IMR-90 (cell line): ENCODE measurements around the gene EIF5A2. TPM values are rescaled to one million over a fixed set of nuclear protein-coding genes. Genes with fewer than 3 reads are reported as not detected.

ENCODE experiments used
- ATAC-seq: fragments of 200-7000 bp; cut with Tn5 transposase; 2 replicates; pipeline ENCODE4 v1.9.1; 2020; ENCODE audit warnings: low read depth, mild to moderate bottlenecking, moderate library complexity
- BruUV-seq: library from RNA; stranded (reverse); fragments of 400-500 nt; replicated peaks from 2 replicates; lab custom pipeline; 2021; lab: Mats Ljungman, UMichigan
- CTCF ChIA-PET: fragments of 300-600 bp; formaldehyde crosslinking; extraction: SDS; loops from one replicate; lab custom pipeline; 2021; ENCODE audit warnings: antibody characterized with exemption; lab: Yijun Ruan, JAX
- POLR2A ChIA-PET: fragments of 300-600 bp; sonication (Branson Sonifier 250); formaldehyde crosslinking; loops from one replicate; lab custom pipeline; 2022; ENCODE audit warnings: antibody characterized with exemption; ENCODE audit not compliant: unreplicated experiment; lab: Charles Lee
- DNase-seq: peaks from one replicate; pipeline ENCODE4 v3.0.0; 2013
- H2AFZ ChIP-seq: replicated peaks from 2 replicates; pipeline ENCODE3; 2013; ENCODE audit warnings: low read length, mild to moderate bottlenecking; ENCODE audit not compliant: poor library complexity
- H2AK5ac ChIP-seq: 2 replicates; pipeline ENCODE4 v1.6.1; 2013; ENCODE audit warnings: low read depth, low read length, inconsistent platforms
- H2AK9ac ChIP-seq: replicated peaks from 2 replicates; pipeline ENCODE3; 2013; ENCODE audit warnings: mild to moderate bottlenecking, low read depth, low read length, moderate library complexity; ENCODE audit not compliant: poor library complexity
- H2BK120ac ChIP-seq: 2 replicates; pipeline ENCODE4 v1.6.1; 2013; ENCODE audit warnings: low read depth, low read length, inconsistent platforms
- H2BK15ac ChIP-seq: 3 replicates; pipeline ENCODE4 v1.6.1; 2013; ENCODE audit warnings: low read depth, low read length, inconsistent platforms
- H2BK20ac ChIP-seq: 2 replicates; pipeline ENCODE4 v1.6.1; 2013; ENCODE audit warnings: low read depth, mild to moderate bottlenecking, inconsistent platforms, low read length, moderate library complexity
- H2BK5ac ChIP-seq: 2 replicates; pipeline ENCODE4 v1.6.1; 2013; ENCODE audit warnings: mild to moderate bottlenecking, low read depth, low read length, inconsistent platforms; ENCODE audit not compliant: poor library complexity, severe bottlenecking
- H3K14ac ChIP-seq: replicated peaks from 2 replicates; pipeline ENCODE4 v1.6.1; 2013; ENCODE audit warnings: low read depth, low read length, inconsistent platforms
- H3K18ac ChIP-seq: 2 replicates; pipeline ENCODE4 v1.6.1; 2013; ENCODE audit warnings: low read depth, low read length, control low read depth
- H3K23ac ChIP-seq: 2 replicates; pipeline ENCODE4 v1.6.1; 2013; ENCODE audit warnings: low read depth, low read length, inconsistent platforms
- H3K27ac ChIP-seq: 2 replicates; pipeline ENCODE4 v1.5.1; 2013; ENCODE audit warnings: mild to moderate bottlenecking, control low read depth, low read length; ENCODE audit not compliant: insufficient read depth
- H3K27me3 ChIP-seq: 2 replicates; pipeline ENCODE4 v1.6.1; 2013; ENCODE audit warnings: low read length; ENCODE audit not compliant: control insufficient read depth, insufficient read depth
- H3K36me3 ChIP-seq: 2 replicates; pipeline ENCODE4 v1.6.1; 2013; ENCODE audit warnings: low read length, mixed read lengths; ENCODE audit not compliant: control insufficient read depth, insufficient read depth
- H3K4ac ChIP-seq: 2 replicates; pipeline ENCODE4 v1.6.1; 2013; ENCODE audit warnings: low read depth, low read length, inconsistent platforms
- H3K4me1 ChIP-seq: 2 replicates; pipeline ENCODE4 v1.6.1; 2013; ENCODE audit warnings: low read length, mixed read lengths; ENCODE audit not compliant: control insufficient read depth, insufficient read depth
- H3K4me2 ChIP-seq: 2 replicates; pipeline ENCODE4 v1.6.1; 2013; ENCODE audit warnings: low read depth, mild to moderate bottlenecking, control low read depth, low read length, moderate library complexity
- H3K4me3 ChIP-seq: 2 replicates; pipeline ENCODE4 v1.5.1; 2013; ENCODE audit warnings: low read depth, mild to moderate bottlenecking, control low read depth, low read length, moderate library complexity; ENCODE audit not compliant: insufficient read depth
- H3K56ac ChIP-seq: 2 replicates; pipeline ENCODE4 v1.6.1; 2013; ENCODE audit warnings: low read length, inconsistent platforms; ENCODE audit not compliant: insufficient read depth; ENCODE audit errors: extremely low read depth
- H3K79me1 ChIP-seq, 2 experiments: 2 replicates each; pipeline ENCODE4 v1.6.1; 2013; ENCODE audit warnings: low read length in 2 of 2, inconsistent platforms in 1 of 2, low read depth in 1 of 2
- H3K9ac ChIP-seq: 2 replicates; pipeline ENCODE4 v1.6.1; 2013; ENCODE audit warnings: low read depth, low read length, control low read depth
- H3K9me1 ChIP-seq: 2 replicates; pipeline ENCODE4 v1.6.1; 2013; ENCODE audit warnings: low read length, inconsistent platforms; ENCODE audit not compliant: insufficient read depth
- H3K9me3 ChIP-seq: 2 replicates; pipeline ENCODE4 v1.6.1; 2013; ENCODE audit warnings: low read length; ENCODE audit not compliant: control insufficient read depth, insufficient read depth
- H4K20me1 ChIP-seq: 2 replicates; pipeline ENCODE4 v1.6.1; 2013; ENCODE audit warnings: low read length, inconsistent platforms; ENCODE audit not compliant: insufficient read depth
- H4K5ac ChIP-seq: 2 replicates; pipeline ENCODE4 v1.6.1; 2013; ENCODE audit warnings: mild to moderate bottlenecking, low read depth, low read length, control low read depth
- H4K8ac ChIP-seq, 2 experiments: 2 replicates each; pipeline ENCODE4 v1.6.1; 2013; ENCODE audit warnings: low read depth in 2 of 2, low read length in 2 of 2, control low read depth in 1 of 2, inconsistent platforms in 1 of 2
- H4K91ac ChIP-seq: 2 replicates; pipeline ENCODE4 v1.6.1; 2013; ENCODE audit warnings: low read depth, low read length, inconsistent platforms; ENCODE audit not compliant: insufficient read depth
- CEBPB ChIP-seq: IDR thresholded peaks from 2 replicates; pipeline ENCODE4 v1.6.1; 2012; ENCODE audit warnings: low read depth, low read length, improper control_type of control experiment
- CTCF ChIP-seq: conservative IDR thresholded peaks from 2 replicates; pipeline ENCODE4 v1.5.1; 2012; ENCODE audit warnings: mild to moderate bottlenecking, low read depth, low read length, improper control_type of control experiment
- MXI1 ChIP-seq: IDR thresholded peaks from 2 replicates; pipeline ENCODE4 v1.6.1; 2012; ENCODE audit warnings: low read depth, mild to moderate bottlenecking, low read length, moderate library complexity, borderline replicate concordance
- RAD21 ChIP-seq: IDR thresholded peaks from 2 replicates; pipeline ENCODE4 v1.6.1; 2012; ENCODE audit warnings: low read length, improper control_type of control experiment
- WGBS, 2 experiments: methylation state at CpG; one replicate each; pipeline versions ENCODE4 v1.1.5 to v1.1.7; 2013; ENCODE audit warnings: missing lambda C conversion rate in 2 of 2; ENCODE audit not compliant: insufficient read length in 1 of 2; ENCODE audit errors: extremely low coverage in 2 of 2; 5-methylcytosine and 5-hydroxymethylcytosine counted together
- dilution Hi-C: fragments of 300-500 bp; cut with HindIII; formaldehyde crosslinking; loops from one replicate; pipeline ENCODE4 v1.14.3; 2018; ENCODE audit warnings: low sequenced_read_pairs; ENCODE audit not compliant: unreplicated experiment
- in situ Hi-C: fragments of 300-500 bp; cut with MboI; formaldehyde crosslinking; loops from 3 replicates; pipeline ENCODE4 v1.14.3; 2019; ENCODE audit warnings: low sequenced_read_pairs, inconsistent platforms, mixed read lengths
- intact Hi-C: fragments of 100-400 bp; cut with micrococcal nuclease; formaldehyde crosslinking; loops from 2 replicates; pipeline ENCODE4 v1.10.0; 2022
- polyA plus RNA-seq, 3 experiments: library from polyadenylated mRNA; depleted of rRNA; stranded (reverse); fragments of >200 nt; gene quantifications; 2 replicates each; pipeline ENCODE4 v1.2.3, GENCODE V29; 2012; ENCODE audit warnings: low replicate concordance in 1 of 3
- total RNA-seq: library from RNA; depleted of rRNA; stranded (reverse); fragments of >200 nt; gene quantifications from 2 replicates; pipeline ENCODE4 v1.2.3, GENCODE V29; 2012

EIF5A2 gene
- total and polyA plus RNA-seq, 2 of the 4 experiments (the other 2 are of a cell fraction), result 7.7 to 7.8 TPM

GRCh38 chr3:170840291-170840859 is 68.1 kb downstream of the EIF5A2 start:
- CTCF ChIA-PET, result interaction anchor here (0.6 to 1.0 kb wide), 3 partner anchors 8 to 34 kb away, joined by 3 to 4 read pairs (median 3); partner anchors contain the start of gene RPL22L1
- peak; percentile 33 for DNase-seq
- intact Hi-C loops, result loop anchor here (10.0 kb wide), 1 partner anchor 656 kb away; the partner anchor contains the start of gene PHC3

More at GRCh38 chr3:170840291-170840859, 68.1 kb downstream of the EIF5A2 start:
- Histone ChIP-seq H2AK5ac (no peak overlapping the region), H2BK15ac (no peak overlapping the region), H4K5ac (no peak overlapping the region), H3K56ac (no peak overlapping the region), H3K27me3 (peaks cover 1% of the 10 kb centered on the region), H3K4me1 (peaks cover 2% of the 10 kb centered on the region; the same call in 1 of the 2 replicates), H3K18ac (no peak overlapping the region), H2BK5ac (no peak overlapping the region), H2BK120ac (no peak overlapping the region), H3K4me3 (no peak overlapping the region), H3K27ac (no peak overlapping the region), H2BK20ac (no peak overlapping the region), H3K9me3 (no peaks in the 10 kb centered on the region), H3K14ac (no peak overlapping the region), H4K8ac (no peak overlapping the region), H3K4ac (no peak overlapping the region), H3K23ac (no peak overlapping the region), H3K9me1 (no peaks in the 10 kb centered on the region), H4K20me1 (no peaks in the 10 kb centered on the region), H3K79me1 (no peaks in the 10 kb centered on the region), H3K36me3 (no peaks in the 10 kb centered on the region), H3K4me2 (no peak overlapping the region), H2AK9ac (no peak overlapping the region), H3K9ac (no peak overlapping the region), H2AFZ (no peak overlapping the region), H4K91ac (no peak overlapping the region)
- in situ Hi-C loops, result no loop called here
- POLR2A ChIA-PET, result no interaction called here
- dilution Hi-C loops, result no loop called here
- no TSS peak for BruUV-seq
- TF ChIP-seq CEBPB, result peak; percentile 92
- no peak for TF ChIP-seq RAD21
- no peak for TF ChIP-seq CTCF
- TF ChIP-seq MXI1, result no peak
- ATAC-seq, result peak; percentile 69
- WGBS, 2 experiments, result no CpG with 5 or more reads among the region's 2 CpGs
